HepG2 (cell line): ENCODE data around the gene TMEM121. TPM values are rescaled to one million over a fixed set of nuclear protein-coding genes. Genes with fewer than 3 reads are reported as not detected.

Source experiments
- ARID2 ChIP-seq: sonication (generic); formaldehyde crosslinking; IDR thresholded peaks from 2 replicates; pipeline ENCODE4 v1.8.1; 2022; ENCODE audit warnings: mild to moderate bottlenecking, missing genetic modification reagents, borderline replicate concordance
- KDM3A ChIP-seq: IDR thresholded peaks from 2 replicates; pipeline ENCODE4 v1.6.1; 2018; ENCODE audit warnings: low read depth, missing compliant biosample characterization
- KLF11 ChIP-seq: IDR thresholded peaks from 2 replicates; pipeline ENCODE4 v1.6.1; 2016; ENCODE audit warnings: missing compliant biosample characterization
- MAFF ChIP-seq: IDR thresholded peaks from 2 replicates; pipeline ENCODE4 v1.6.1; 2011; ENCODE audit warnings: low read depth, low read length, improper control_type of control experiment
- RARA ChIP-seq: IDR thresholded peaks from 2 replicates; pipeline ENCODE4 v1.6.1; 2016; ENCODE audit warnings: missing genetic modification reagents, missing compliant biosample characterization
- SAFB2 ChIP-seq: sonication (generic); formaldehyde crosslinking; IDR thresholded peaks from 2 replicates; pipeline ENCODE4 v1.5.1; 2020; ENCODE audit warnings: missing genetic modification reagents, low read depth, mild to moderate bottlenecking, borderline replicate concordance
- SIN3A ChIP-seq: IDR thresholded peaks from 2 replicates; pipeline ENCODE4 v1.6.1; 2011; ENCODE audit warnings: low read depth, mild to moderate bottlenecking, control low read depth, low read length, borderline replicate concordance
- ZNF350 ChIP-seq: sonication (generic); formaldehyde crosslinking; IDR thresholded peaks from 2 replicates; pipeline ENCODE4 v1.4.0; 2020; ENCODE audit warnings: mild to moderate bottlenecking, low read depth, missing genetic modification reagents, borderline replicate concordance
- ZSCAN30 ChIP-seq: sonication (generic); formaldehyde crosslinking; IDR thresholded peaks from 2 replicates; pipeline ENCODE4 v1.5.0; 2020; ENCODE audit warnings: mild to moderate bottlenecking, missing genetic modification reagents
- polyA plus RNA-seq, 8 experiments: library from polyadenylated mRNA; depleted of rRNA in 3 of 8; stranded (reverse) in 7 of 8; unstranded in 1 of 8; fragments of >200 nt; fragmentation: Illumina TruSeq in 4 of 8; extraction: Trizol in 4 of 8; gene quantifications; 2 replicates each; pipeline versions ENCODE4 v1.2.1 to v1.2.3, GENCODE V29; 2011 to 2016; ENCODE audit warnings: low read depth in 4 of 8, missing spikeins in 1 of 8, mixed read lengths in 1 of 8; ENCODE audit not compliant: insufficient read depth in 1 of 8
- total RNA-seq, 5 experiments: library from RNA; depleted of rRNA; stranded (reverse); fragments of >200 nt; fragmentation: Illumina TruSeq; extraction: Trizol; gene quantifications; 2 replicates each; pipeline ENCODE4 v1.2.3, GENCODE V29; 2016; ENCODE audit warnings: low read depth in 1 of 5
- TF ChIP-seq, protein P1 (sequence below): sonication (generic); formaldehyde crosslinking; IDR thresholded peaks from 2 replicates; pipeline ENCODE4 v1.4.0; 2020; ENCODE audit warnings: mild to moderate bottlenecking, missing genetic modification reagents
- TF ChIP-seq, protein P2 (sequence below): sonication (generic); formaldehyde crosslinking; IDR thresholded peaks from 2 replicates; pipeline ENCODE4 v1.5.1; 2020; ENCODE audit warnings: missing genetic modification reagents, mild to moderate bottlenecking, borderline replicate concordance
- TF ChIP-seq, protein P3 (sequence below): IDR thresholded peaks from 2 replicates; pipeline ENCODE4 v1.6.1; 2012; ENCODE audit warnings: low read length, improper control_type of control experiment
- TF ChIP-seq, protein P4 (sequence below): sonication (generic); formaldehyde crosslinking; IDR thresholded peaks from 2 replicates; pipeline ENCODE4 v1.4.0; 2020; ENCODE audit warnings: missing genetic modification reagents
- TF ChIP-seq, protein P5 (sequence below): sonication (generic); formaldehyde crosslinking; IDR thresholded peaks from 2 replicates; pipeline ENCODE4 v1.8.0; 2023; ENCODE audit warnings: mild to moderate bottlenecking, missing genetic modification reagents
- TF ChIP-seq, protein P6 (sequence below): sonication (generic); formaldehyde crosslinking; IDR thresholded peaks from 2 replicates; pipeline ENCODE4 v1.8.0; 2022; ENCODE audit warnings: mild to moderate bottlenecking, missing genetic modification reagents
- TF ChIP-seq, protein P7 (sequence below): sonication (generic); formaldehyde crosslinking; IDR thresholded peaks from 2 replicates; pipeline ENCODE4 v1.9.0; 2022; ENCODE audit warnings: missing genetic modification reagents, mild to moderate bottlenecking, borderline replicate concordance

TMEM121 gene
- total and polyA plus RNA-seq, 2 of the 13 experiments (the other 11 are each of a cell fraction or from before 2014, with no cell fraction given) = 6.6 to 19.0 TPM

DNA sequence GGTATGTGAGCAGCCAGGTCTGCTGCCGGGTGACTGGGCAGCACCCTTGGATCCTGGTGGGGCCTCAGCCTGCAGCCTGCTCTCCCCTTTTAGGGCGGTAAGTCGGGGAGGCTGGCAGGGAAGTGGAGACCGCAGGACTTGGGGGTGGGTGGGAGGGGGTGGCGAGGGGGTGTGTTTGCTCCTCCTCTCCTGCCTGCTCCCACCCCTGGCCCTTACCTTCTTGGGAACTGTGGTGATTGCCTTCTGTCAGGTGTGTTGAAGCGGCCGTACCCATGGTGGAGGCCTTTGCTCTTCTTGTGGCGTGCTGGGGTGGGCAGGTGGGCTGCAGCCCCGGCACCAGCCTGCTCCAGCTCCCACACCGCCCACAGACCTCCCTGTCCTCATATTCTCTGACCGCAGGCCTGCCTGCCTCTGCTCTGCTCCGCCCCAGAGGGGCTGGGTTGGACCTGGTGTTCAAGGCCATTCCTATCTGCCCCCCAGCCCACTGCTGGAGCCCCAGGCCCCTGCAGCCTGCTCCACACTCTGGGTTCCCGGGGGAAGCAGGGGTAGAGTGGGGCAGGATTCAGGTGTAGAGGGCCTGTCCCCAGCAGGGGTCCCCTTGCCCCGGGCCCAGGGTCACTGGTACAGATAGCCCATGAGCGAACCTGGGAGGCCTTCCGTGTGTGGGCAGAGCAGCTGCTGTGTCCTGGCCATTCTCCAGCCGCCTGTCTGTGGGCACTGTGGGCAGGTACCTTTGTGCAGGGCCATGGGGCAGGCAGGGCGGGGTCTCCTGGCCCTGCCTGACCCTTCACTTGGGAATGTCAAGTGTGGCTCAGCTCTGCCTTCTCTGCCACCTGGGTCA is 30.2 kb upstream of the TMEM121 start (continued):
- TF ChIP-seq KDM3A (CRISPR knock-in tag) (peak; percentile 93), ZSCAN30 (CRISPR knock-in tag) (no peak), ARID2 (no peak), KLF11 (CRISPR knock-in tag) (peak; percentile 71; the same call in 1 of the 2 replicates), SAFB2 (CRISPR knock-in tag) (peak; percentile 60; the same call in 1 of the 2 replicates), ZNF350 (CRISPR knock-in tag) (peak; percentile 42; the same call in 1 of the 2 replicates), MAFF (no peak), SIN3A (no peak; the same call in 1 of the 2 replicates), RARA (CRISPR knock-in tag) (peak; percentile 49; the same call in 1 of the 2 replicates)
- TF ChIP-seq, protein P1, sequence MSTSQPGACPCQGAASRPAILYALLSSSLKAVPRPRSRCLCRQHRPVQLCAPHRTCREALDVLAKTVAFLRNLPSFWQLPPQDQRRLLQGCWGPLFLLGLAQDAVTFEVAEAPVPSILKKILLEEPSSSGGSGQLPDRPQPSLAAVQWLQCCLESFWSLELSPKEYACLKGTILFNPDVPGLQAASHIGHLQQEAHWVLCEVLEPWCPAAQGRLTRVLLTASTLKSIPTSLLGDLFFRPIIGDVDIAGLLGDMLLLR = peak; percentile 84
- TF ChIP-seq, protein P2, sequence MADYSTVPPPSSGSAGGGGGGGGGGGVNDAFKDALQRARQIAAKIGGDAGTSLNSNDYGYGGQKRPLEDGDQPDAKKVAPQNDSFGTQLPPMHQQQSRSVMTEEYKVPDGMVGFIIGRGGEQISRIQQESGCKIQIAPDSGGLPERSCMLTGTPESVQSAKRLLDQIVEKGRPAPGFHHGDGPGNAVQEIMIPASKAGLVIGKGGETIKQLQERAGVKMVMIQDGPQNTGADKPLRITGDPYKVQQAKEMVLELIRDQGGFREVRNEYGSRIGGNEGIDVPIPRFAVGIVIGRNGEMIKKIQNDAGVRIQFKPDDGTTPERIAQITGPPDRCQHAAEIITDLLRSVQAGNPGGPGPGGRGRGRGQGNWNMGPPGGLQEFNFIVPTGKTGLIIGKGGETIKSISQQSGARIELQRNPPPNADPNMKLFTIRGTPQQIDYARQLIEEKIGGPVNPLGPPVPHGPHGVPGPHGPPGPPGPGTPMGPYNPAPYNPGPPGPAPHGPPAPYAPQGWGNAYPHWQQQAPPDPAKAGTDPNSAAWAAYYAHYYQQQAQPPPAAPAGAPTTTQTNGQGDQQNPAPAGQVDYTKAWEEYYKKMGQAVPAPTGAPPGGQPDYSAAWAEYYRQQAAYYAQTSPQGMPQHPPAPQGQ (CRISPR knock-in tag) = no peak
- TF ChIP-seq, protein P3, sequence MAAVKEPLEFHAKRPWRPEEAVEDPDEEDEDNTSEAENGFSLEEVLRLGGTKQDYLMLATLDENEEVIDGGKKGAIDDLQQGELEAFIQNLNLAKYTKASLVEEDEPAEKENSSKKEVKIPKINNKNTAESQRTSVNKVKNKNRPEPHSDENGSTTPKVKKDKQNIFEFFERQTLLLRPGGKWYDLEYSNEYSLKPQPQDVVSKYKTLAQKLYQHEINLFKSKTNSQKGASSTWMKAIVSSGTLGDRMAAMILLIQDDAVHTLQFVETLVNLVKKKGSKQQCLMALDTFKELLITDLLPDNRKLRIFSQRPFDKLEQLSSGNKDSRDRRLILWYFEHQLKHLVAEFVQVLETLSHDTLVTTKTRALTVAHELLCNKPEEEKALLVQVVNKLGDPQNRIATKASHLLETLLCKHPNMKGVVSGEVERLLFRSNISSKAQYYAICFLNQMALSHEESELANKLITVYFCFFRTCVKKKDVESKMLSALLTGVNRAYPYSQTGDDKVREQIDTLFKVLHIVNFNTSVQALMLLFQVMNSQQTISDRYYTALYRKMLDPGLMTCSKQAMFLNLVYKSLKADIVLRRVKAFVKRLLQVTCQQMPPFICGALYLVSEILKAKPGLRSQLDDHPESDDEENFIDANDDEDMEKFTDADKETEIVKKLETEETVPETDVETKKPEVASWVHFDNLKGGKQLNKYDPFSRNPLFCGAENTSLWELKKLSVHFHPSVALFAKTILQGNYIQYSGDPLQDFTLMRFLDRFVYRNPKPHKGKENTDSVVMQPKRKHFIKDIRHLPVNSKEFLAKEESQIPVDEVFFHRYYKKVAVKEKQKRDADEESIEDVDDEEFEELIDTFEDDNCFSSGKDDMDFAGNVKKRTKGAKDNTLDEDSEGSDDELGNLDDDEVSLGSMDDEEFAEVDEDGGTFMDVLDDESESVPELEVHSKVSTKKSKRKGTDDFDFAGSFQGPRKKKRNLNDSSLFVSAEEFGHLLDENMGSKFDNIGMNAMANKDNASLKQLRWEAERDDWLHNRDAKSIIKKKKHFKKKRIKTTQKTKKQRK = no peak
- TF ChIP-seq, protein P4, sequence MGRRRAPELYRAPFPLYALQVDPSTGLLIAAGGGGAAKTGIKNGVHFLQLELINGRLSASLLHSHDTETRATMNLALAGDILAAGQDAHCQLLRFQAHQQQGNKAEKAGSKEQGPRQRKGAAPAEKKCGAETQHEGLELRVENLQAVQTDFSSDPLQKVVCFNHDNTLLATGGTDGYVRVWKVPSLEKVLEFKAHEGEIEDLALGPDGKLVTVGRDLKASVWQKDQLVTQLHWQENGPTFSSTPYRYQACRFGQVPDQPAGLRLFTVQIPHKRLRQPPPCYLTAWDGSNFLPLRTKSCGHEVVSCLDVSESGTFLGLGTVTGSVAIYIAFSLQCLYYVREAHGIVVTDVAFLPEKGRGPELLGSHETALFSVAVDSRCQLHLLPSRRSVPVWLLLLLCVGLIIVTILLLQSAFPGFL (CRISPR knock-in tag) = no peak
- TF ChIP-seq, protein P5, sequence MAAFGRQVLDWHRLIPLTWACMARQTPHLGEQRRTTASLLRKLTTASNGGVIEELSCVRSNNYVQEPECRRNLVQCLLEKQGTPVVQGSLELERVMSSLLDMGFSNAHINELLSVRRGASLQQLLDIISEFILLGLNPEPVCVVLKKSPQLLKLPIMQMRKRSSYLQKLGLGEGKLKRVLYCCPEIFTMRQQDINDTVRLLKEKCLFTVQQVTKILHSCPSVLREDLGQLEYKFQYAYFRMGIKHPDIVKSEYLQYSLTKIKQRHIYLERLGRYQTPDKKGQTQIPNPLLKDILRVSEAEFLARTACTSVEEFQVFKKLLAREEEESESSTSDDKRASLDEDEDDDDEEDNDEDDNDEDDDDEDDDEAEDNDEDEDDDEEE (CRISPR knock-in tag) = peak; percentile 66; the same call in 1 of the 2 replicates
- TF ChIP-seq, protein P6, sequence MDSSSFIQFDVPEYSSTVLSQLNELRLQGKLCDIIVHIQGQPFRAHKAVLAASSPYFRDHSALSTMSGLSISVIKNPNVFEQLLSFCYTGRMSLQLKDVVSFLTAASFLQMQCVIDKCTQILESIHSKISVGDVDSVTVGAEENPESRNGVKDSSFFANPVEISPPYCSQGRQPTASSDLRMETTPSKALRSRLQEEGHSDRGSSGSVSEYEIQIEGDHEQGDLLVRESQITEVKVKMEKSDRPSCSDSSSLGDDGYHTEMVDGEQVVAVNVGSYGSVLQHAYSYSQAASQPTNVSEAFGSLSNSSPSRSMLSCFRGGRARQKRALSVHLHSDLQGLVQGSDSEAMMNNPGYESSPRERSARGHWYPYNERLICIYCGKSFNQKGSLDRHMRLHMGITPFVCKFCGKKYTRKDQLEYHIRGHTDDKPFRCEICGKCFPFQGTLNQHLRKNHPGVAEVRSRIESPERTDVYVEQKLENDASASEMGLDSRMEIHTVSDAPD (CRISPR knock-in tag) = peak; percentile 64; the same call in 1 of the 2 replicates
- TF ChIP-seq, protein P7, sequence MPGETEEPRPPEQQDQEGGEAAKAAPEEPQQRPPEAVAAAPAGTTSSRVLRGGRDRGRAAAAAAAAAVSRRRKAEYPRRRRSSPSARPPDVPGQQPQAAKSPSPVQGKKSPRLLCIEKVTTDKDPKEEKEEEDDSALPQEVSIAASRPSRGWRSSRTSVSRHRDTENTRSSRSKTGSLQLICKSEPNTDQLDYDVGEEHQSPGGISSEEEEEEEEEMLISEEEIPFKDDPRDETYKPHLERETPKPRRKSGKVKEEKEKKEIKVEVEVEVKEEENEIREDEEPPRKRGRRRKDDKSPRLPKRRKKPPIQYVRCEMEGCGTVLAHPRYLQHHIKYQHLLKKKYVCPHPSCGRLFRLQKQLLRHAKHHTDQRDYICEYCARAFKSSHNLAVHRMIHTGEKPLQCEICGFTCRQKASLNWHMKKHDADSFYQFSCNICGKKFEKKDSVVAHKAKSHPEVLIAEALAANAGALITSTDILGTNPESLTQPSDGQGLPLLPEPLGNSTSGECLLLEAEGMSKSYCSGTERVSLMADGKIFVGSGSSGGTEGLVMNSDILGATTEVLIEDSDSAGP (CRISPR knock-in tag) = peak; percentile 69; the same call in 1 of the 2 replicates
